ENCODE measurements around the gene UBE2G1. TPM values are rescaled to one million over a fixed set of nuclear protein-coding genes. Genes with fewer than 3 reads are reported as not detected.

UBE2G1 gene
- total and polyA plus RNA-seq, 9 of the 15 experiments (the other 6 are each of a cell fraction or from before 2014, with no cell fraction given) = 10.1 to 65.9 (median 29.7) TPM

GRCh38 chr17:4249452-4250029 is 116.9 kb downstream of the UBE2G1 start (continued):
- TF ChIP-seq ZBTB26 (CRISPR knock-in tag; IDR thresholded peaks at IDR 0.05) (no peak), ZNF609 (CRISPR knock-in tag; IDR thresholded peaks at IDR 0.05; ENCODE audit: borderline replicate concordance) (no peak), HBP1 (CRISPR knock-in tag; IDR thresholded peaks at IDR 0.05) (0 out of 2 replicates have a peak, but pooled peaks have one; percentile 43), PBX2 (CRISPR knock-in tag; IDR thresholded peaks at IDR 0.05; ENCODE audit: low read depth) (no peak), PBX2 (tag; conservative IDR thresholded peaks at IDR 0.05; ENCODE audit: low read depth) (0 out of 2 replicates have a peak, but pooled peaks have one; percentile 7), DPF2 (IDR thresholded peaks at IDR 0.05) (peak; percentile 97), KLF6 (CRISPR knock-in tag; IDR thresholded peaks at IDR 0.05; ENCODE audit: borderline replicate concordance) (no peak), RCOR1 (IDR thresholded peaks at IDR 0.05; ENCODE audit: borderline replicate concordance in 1 of 2, low read depth in 2 of 2, low read length in 2 of 2) (peak; percentile 73 to 93; a peak in 3 of 4 replicates), MYNN (IDR thresholded peaks at IDR 0.05) (peak; percentile 95), MYNN (CRISPR knock-in tag; IDR thresholded peaks at IDR 0.05) (no peak), NBN (IDR thresholded peaks at IDR 0.05; ENCODE audit: low read depth) (peak; percentile 94), POLR2B (IDR thresholded peaks at IDR 0.05; ENCODE audit: low read depth, partially characterized antibody) (peak; percentile 13), JUND (IDR thresholded peaks at IDR 0.05; ENCODE audit: borderline replicate concordance, low read depth, low read length) (peak; percentile 63; the same call in 1 of the 2 replicates), JUND (tag; IDR thresholded peaks at IDR 0.05; ENCODE audit: borderline replicate concordance, low read depth, low read length) (no peak; the same call in 2 of the 3 replicates), MNT (conservative IDR thresholded peaks at IDR 0.05) (0 out of 4 replicates have a peak, but pooled peaks of 1 of the 2 experiments have one; percentile 40), MCM5 (IDR thresholded peaks at IDR 0.05; ENCODE audit: low read depth) (no peak)

Measured in K562 (cell line).